Astrocyte of the hippocampus (primary cell): ENCODE data around the gene MAP4K2.
A peak's percentile ranks its signal among the peaks of the same experiment; 100 is the strongest.

Experiments
- DNase-seq: peaks from one replicate; pipeline ENCODE4 v3.0.0; 2011; ENCODE audit warnings: low read depth, low spot score

Gene MAP4K2

GRCh38 chr11:64813826-64814225 is 10.8 kb upstream of the MAP4K2 start:
- DNase-seq = no peak

DNA sequence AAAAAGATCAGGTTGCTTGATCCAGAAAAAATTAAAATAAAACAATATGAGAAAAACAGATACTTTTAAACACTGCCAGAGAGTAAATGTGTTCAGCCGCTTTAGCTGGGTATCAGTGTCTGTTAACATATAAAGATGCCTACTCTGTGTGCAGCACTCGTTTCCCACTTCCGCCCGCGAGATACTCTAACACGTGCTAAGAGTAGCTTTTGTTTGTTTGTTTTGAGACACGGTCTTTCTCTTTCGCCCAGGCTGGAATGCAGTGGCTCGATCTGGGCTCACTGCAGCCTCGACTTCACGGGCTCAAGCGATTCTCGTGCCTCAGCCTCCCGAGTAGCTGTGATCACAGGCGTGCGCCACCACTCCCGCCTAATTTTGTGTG is 7.9 kb upstream of the MAP4K2 start:
- no peak for DNase-seq

DNA sequence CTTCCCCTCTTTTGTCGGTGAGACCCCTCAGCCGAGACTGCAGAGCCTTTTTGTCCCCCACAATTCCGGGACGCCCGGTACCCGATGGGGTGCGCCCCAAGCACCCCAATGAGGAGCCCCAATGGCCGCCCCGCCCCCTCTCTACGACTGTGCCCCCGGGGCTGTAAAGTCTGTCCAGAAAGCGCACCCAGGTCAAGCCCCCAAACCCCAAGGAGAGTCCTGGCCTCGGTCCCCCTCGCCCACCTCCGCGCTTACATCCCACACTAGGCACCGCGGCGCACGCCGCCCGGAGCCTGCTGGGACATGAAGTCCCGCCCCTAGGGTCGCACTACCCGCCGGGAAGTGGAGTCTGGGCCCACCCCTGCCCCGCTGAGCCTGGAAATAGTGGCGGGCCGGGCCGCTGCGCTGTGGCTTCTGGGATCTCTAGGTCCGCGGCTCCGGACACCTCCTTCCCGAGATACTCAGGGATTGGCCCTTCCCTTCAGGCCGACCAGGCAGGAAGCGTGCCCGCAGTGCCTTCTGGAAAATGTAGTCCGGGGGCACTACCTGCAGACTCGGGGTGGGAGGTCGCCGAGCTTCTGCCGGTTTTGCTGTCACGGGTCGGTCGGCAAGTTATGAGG is 7.4 kb upstream of the MAP4K2 start, which contains the start of gene MEN1:
Gene MEN1 (minus strand): TSS at position 281 of the 620 bp plus-strand sequence. CDS start 442 bp downstream, outside the sequence.
- DNase-seq = peak; percentile 99

GRCh38 chr11:64809781-64810241 is 6.8 kb upstream of the MAP4K2 start:
- peak; percentile 52 for DNase-seq

GRCh38 chr11:64805481-64805880 is 2.5 kb upstream of the MAP4K2 start:
- no peak for DNase-seq

GRCh38 chr11:64804346-64805210 is 1.6 kb upstream of the MAP4K2 start:
- DNase-seq = no peak

GRCh38 chr11:64803846-64804345 is 882 bp upstream of the MAP4K2 start:
- DNase-seq = no peak

DNA sequence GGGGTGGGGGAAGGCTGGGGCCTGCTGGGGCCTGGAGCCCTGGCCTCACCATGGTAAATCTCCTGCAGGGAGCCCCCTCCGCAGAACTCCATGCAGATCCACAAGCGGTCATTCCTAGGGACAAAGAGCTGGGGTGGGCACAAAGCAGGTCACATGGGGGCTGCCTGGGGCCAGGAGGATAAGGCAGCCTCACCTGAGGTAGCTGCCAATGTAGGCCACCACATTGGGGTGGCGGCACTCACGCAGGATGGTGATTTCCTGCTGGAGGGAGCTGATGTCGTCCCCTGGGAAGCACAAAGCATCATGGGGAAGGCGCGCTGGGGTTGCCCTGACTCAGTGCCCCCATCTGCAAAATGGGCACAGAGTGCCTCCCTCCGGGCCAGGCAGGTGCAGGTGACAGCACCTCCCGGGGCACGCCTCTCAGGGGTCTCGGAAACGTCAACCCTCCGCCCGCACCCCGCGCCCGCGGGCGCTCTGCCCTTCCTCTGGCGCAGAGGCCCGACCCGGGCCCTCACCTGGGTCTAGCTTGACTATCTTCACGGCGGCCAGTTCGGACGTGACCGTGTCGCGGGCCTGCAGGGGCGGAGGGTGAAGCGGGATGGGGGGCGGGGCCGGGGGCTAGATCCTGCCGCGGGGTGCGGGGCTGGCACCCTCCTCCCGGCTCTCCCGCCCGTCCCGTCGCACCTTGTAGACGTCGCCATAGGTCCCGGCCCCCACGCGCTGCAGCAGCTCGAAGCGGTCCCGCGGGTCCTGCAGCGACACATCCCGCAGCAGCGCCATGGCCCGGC is 450 bp downstream of the MAP4K2 start:
- DNase-seq = no peak

DNA sequence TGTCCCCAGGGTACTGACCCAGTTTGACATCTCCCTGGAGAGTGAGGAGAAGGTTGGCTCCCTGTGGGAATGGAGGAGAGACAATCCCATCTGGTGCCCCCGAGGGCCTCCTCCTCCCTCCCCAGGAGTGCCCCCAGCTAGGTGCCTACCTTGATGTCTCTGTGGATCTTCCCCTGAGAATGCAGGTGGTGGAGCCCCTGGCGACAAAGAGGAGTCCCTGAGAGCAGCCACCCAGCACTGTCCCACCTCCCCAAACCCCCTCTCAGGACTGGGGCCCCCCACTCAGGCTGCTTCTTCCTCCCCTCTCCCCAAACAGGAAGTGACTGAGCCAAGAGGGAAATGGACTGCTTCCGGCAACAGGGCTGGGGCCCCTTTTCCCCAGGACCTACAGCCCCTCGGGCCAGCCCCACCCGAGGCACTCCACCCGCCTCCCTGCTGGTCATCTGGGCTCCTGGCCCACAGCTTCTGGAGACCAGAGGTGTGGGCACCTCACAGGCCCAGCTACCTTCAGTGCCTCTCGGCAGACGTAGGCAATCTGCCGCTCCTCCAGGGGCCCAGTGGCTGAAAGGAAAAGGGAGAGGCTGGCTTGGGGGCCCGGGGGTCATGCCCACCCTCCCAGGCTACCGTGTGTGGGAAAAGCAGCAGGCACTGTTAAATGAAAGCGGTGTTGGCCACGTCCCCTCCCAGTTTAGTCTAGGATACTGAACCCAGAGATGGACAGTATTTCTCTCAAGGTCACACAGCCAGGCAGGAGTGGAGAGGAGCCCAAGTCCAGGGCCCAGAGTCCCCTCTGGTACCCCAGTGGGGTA is 1.2 kb downstream of the MAP4K2 start:
- no peak for DNase-seq

DNA sequence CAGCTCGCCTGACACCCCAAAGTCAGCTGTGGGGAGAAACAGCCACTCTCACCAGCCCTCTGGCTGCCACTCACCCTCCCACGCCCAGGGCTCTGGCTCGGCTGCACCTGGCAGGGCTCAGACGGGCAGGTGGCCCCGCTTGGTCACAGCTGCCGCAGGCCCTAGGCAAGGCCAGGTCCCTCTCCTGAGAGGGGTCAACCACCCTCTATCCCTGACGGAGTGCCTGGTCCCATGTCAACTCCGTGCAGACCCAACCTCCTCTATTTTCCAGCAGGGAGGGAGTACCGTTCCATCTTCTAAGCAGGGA is 1.9 kb downstream of the MAP4K2 start:
- no peak for DNase-seq

- DNase-seq = no peak
Measured at GRCh38 chr11:64800303-64801157, 2.5 kb downstream of the MAP4K2 start.

- DNase-seq = no peak
Measured at GRCh38 chr11:64799623-64800302, 3.3 kb downstream of the MAP4K2 start.

- no peak for DNase-seq
Measured at GRCh38 chr11:64799256-64799622, 3.8 kb downstream of the MAP4K2 start.

- DNase-seq = no peak
Measured at GRCh38 chr11:64796757-64797541, 6.1 kb downstream of the MAP4K2 start.

GRCh38 chr11:64796047-64796756 is 6.8 kb downstream of the MAP4K2 start:
- no peak for DNase-seq

GRCh38 chr11:64794526-64794925 is 8.5 kb downstream of the MAP4K2 start:
- DNase-seq = no peak

DNA sequence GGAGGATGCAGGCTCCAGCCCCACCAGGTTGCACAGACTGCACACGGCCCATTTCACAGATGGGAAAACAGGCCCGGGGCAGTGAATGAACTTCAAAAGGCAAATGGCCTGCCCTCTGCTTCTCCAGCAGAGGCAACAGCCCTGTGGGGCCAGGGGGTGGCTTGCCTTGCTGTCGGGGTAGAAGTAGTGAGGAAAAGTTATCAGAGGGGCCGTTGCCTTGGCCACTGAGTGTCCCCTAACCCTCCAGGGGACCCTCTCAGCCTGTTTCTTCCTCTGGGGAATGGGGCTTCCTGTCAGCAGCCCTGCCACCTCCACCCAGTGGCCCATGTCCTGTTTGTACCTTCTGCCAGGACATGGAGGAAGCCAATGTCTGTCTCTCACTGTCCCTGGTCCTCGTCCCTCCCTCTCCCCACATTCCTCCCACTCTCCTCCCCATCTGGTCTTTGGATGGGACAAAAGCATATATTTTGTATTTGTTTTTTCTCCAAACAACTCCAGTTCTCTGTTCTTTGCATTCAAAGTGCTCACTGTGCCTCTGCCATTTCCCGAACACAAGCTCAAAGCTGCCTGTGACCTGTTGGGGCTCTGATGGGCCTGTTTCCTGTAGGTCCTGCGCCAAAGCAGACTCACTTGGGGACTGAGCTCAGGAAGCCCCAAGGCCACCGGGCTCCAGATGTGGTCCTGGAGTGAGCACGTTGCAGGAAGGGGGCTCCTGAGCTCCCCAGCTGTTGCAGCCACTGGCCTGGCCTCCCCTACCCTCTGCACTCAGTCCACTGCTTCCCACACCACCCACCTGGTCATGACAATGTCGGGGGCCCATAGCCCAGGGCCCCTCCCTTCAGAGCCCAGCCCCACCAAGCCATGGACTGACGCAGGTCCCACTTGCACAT is 9.5 kb downstream of the MAP4K2 start:
- DNase-seq = no peak
